ENCODE data around the gene ACBD4. TPM values are rescaled to one million over a fixed set of nuclear protein-coding genes. Genes with fewer than 3 reads are reported as not detected.

The ACBD4 gene
- total and polyA plus RNA-seq, 2 of the 4 experiments (the other 2 are of a cell fraction), result 2.3 to 5.7 TPM

DNA sequence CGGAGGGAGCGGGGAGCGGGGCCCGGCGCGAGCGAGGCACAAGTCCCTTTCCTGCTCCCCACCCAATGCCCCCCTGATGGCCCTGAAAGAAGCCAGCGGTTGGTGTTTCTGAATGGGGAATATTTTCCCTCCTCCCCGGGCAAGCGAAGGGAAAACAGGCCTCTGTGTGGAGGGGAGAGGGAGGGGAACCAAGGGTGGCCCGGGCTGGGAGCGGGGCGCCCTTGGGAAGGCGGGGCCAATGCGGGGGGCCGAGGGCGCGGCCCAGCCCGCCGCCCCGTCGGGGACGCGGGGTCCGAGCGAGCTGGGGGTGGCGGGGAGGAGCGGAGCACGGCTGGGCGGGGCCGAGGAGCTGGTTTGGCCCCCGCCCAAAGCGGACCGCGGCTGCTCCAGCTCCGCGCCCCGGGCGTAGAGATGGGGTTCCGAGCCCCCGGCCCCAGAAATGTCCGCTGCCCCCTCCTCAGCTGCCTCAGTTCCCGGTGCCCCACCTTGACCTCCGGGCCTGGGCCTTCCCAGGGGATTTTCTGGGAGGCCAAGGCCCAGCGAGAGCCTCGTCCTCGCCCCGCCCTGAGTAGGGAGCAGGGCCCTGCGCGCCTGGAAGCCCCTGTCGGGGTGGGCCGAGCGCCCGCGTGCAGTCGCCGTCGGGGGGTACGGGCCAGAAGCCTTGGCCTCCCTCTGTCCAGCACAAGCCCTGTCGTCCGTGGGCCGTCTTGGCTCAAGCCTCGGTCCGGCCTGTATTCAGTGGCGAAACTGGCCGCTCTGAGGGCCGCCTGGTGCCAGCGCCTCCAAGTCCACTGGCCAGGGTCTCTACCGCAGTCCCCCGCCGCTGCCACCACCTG lies 8.9 kb downstream of the ACBD4 start:
- Histone ChIP-seq H2BK5ac (ENCODE audit: low read depth, low read length, poor library complexity, severe bottlenecking) (peak overlapping the region; percentile 90), H3K56ac (ENCODE audit: extremely low read depth, insufficient read depth, low read length) (peak overlapping the region; percentile 74; the same call in 1 of the 2 replicates), H3K18ac (ENCODE audit: low read depth, low read length) (peak overlapping the region; percentile 52; the same call in 1 of the 2 replicates), H2AK9ac (replicated peaks; ENCODE audit: low read depth, low read length, poor library complexity) (peak overlapping the region; percentile 98), H3K4ac (ENCODE audit: low read depth, low read length) (peak overlapping the region; percentile 97), H3K4me2 (ENCODE audit: low read depth, low read length) (peak overlapping the region; percentile 67), H2BK15ac (ENCODE audit: low read depth, low read length) (no peak overlapping the region), H4K5ac (ENCODE audit: low read depth, low read length) (peak overlapping the region; percentile 90), H4K20me1 (ENCODE audit: insufficient read depth, low read length) (peaks cover 11% of the 10 kb centered on the region), H3K27ac (ENCODE audit: insufficient read depth, low read length) (peak overlapping the region; percentile 98), H3K9me1 (ENCODE audit: insufficient read depth, low read length) (peaks cover 14% of the 10 kb centered on the region), H3K36me3 (ENCODE audit: control insufficient read depth, insufficient read depth, low read length) (no peaks in the 10 kb centered on the region), H4K91ac (ENCODE audit: insufficient read depth, low read depth, low read length) (peak overlapping the region; percentile 85), H4K8ac (ENCODE audit: low read depth in 2 of 2, low read length in 2 of 2) (peak overlapping the region; percentile 86 to 93), H2BK120ac (ENCODE audit: low read depth, low read length) (peak overlapping the region; percentile 79), H3K14ac (replicated peaks; ENCODE audit: low read depth, low read length) (peak overlapping the region; percentile 85), H3K27me3 (ENCODE audit: control insufficient read depth, insufficient read depth, low read length) (no peaks in the 10 kb centered on the region), H3K23ac (ENCODE audit: low read depth, low read length) (peak overlapping the region; percentile 72; the same call in 1 of the 2 replicates), H3K9ac (ENCODE audit: low read depth, low read length) (peak overlapping the region; percentile 69), H3K4me3 (ENCODE audit: insufficient read depth, low read depth, low read length) (peak overlapping the region; percentile 22), H2AK5ac (ENCODE audit: low read depth, low read length) (peak overlapping the region; percentile 96), H3K79me1 (ENCODE audit: low read depth in 1 of 2, low read length in 2 of 2) (peaks cover 0 to 29% of the 10 kb centered on the region in 2 experiments; a peak in 2 of 4 replicates), H3K4me1 (ENCODE audit: control insufficient read depth, insufficient read depth, low read length) (peaks cover 14% of the 10 kb centered on the region), H2BK20ac (ENCODE audit: low read depth, low read length) (0 out of 2 replicates have a peak overlapping the region, but pooled peaks have one; percentile 16), H2AFZ (replicated peaks; ENCODE audit: low read length, poor library complexity) (peak overlapping the region; percentile 95), H3K9me3 (ENCODE audit: control insufficient read depth, insufficient read depth, low read length) (no peaks in the 10 kb centered on the region)
- ATAC-seq (ENCODE audit: low read depth), result peak; percentile 19
- BruUV-seq (replicated peaks), result no TSS peak
- DNase-seq, result no peak
- TF ChIP-seq, protein P1, sequence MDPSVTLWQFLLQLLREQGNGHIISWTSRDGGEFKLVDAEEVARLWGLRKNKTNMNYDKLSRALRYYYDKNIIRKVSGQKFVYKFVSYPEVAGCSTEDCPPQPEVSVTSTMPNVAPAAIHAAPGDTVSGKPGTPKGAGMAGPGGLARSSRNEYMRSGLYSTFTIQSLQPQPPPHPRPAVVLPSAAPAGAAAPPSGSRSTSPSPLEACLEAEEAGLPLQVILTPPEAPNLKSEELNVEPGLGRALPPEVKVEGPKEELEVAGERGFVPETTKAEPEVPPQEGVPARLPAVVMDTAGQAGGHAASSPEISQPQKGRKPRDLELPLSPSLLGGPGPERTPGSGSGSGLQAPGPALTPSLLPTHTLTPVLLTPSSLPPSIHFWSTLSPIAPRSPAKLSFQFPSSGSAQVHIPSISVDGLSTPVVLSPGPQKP (IDR thresholded peaks at IDR 0.05; ENCODE audit: borderline replicate concordance, low read depth, low read length), result no peak
- no peak for TF ChIP-seq SMC3 (IDR thresholded peaks at IDR 0.05; ENCODE audit: low read depth, low read length)
- TF ChIP-seq POLR2A (IDR thresholded peaks at IDR 0.05; ENCODE audit: low read depth, low read length), result no peak
- no peak for TF ChIP-seq RFX5 (IDR thresholded peaks at IDR 0.05; ENCODE audit: low read depth, low read length)
- TF ChIP-seq FOS (IDR thresholded peaks at IDR 0.05; ENCODE audit: low read depth, low read length), result no peak
- no peak for TF ChIP-seq CHD1 (IDR thresholded peaks at IDR 0.05; ENCODE audit: low read depth, low read length)
- no peak for TF ChIP-seq RAD21 (IDR thresholded peaks at IDR 0.05; ENCODE audit: low read length)
- TF ChIP-seq MAZ (IDR thresholded peaks at IDR 0.05; ENCODE audit: borderline replicate concordance, low read depth, low read length), result no peak; the same call in 1 of the 2 replicates
- no peak for TF ChIP-seq MAFK (IDR thresholded peaks at IDR 0.05; ENCODE audit: low read depth, low read length)
- no peak for TF ChIP-seq RCOR1 (IDR thresholded peaks at IDR 0.05; ENCODE audit: insufficient replicate concordance, low read length)
- TF ChIP-seq, protein P2, sequence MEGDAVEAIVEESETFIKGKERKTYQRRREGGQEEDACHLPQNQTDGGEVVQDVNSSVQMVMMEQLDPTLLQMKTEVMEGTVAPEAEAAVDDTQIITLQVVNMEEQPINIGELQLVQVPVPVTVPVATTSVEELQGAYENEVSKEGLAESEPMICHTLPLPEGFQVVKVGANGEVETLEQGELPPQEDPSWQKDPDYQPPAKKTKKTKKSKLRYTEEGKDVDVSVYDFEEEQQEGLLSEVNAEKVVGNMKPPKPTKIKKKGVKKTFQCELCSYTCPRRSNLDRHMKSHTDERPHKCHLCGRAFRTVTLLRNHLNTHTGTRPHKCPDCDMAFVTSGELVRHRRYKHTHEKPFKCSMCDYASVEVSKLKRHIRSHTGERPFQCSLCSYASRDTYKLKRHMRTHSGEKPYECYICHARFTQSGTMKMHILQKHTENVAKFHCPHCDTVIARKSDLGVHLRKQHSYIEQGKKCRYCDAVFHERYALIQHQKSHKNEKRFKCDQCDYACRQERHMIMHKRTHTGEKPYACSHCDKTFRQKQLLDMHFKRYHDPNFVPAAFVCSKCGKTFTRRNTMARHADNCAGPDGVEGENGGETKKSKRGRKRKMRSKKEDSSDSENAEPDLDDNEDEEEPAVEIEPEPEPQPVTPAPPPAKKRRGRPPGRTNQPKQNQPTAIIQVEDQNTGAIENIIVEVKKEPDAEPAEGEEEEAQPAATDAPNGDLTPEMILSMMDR (conservative IDR thresholded peaks at IDR 0.05; ENCODE audit: low read depth, low read length), result no peak
- no peak for TF ChIP-seq CEBPB (IDR thresholded peaks at IDR 0.05; ENCODE audit: low read depth, low read length)
- TF ChIP-seq NFE2L2 (IDR thresholded peaks at IDR 0.05; ENCODE audit: low read depth, low read length), result no peak
- ChIA-PET POLR2A (ENCODE audit: unreplicated experiment) (interaction anchor here (0.6 kb wide), 1 partner anchor 231 kb away, joined by 3 read pairs; no protein-coding TSS in a partner anchor), CTCF (interaction anchor here (1.0 to 2.1 kb wide), 3 partner anchors 9 to 54 kb away, joined by 3 to 10 read pairs (median 7); partner anchors contain the start of gene ACBD4)
- intact Hi-C loops (cut with micrococcal nuclease), result no loop called here
- in situ Hi-C loops (cut with MboI; ENCODE audit: low sequenced_read_pairs), result no loop called here
- dilution Hi-C loops (cut with HindIII; ENCODE audit: low sequenced_read_pairs, unreplicated experiment), result no loop called here
- WGBS, 2 experiments (ENCODE audit: extremely low coverage in 2 of 2, insufficient read length in 1 of 2), result 28% methylated on average over 49 of the region's 71 CpGs; no CpG with 5 or more reads in 1 of the 2 experiments

All from IMR-90 (cell line).